Measurements from ENCODE around the gene CAMK2D.

The CAMK2D gene

GRCh38 chr4:113586072-113586471 is 175.5 kb downstream of the CAMK2D start:
- DNase-seq (ENCODE audit: low read depth): no peak

GRCh38 chr4:113584407-113585150 is 177.0 kb downstream of the CAMK2D start:
- no peak overlapping the region for H3K4me3 ChIP-seq (ENCODE audit: low read depth, low read length)
- DNase-seq (ENCODE audit: low read depth): no peak
- TF ChIP-seq CTCF (IDR thresholded peaks at IDR 0.05; ENCODE audit: insufficient read depth, low read depth, low read length, missing control alignments): no peak

More at GRCh38 chr4:113586072-113586471, 175.5 kb downstream of the CAMK2D start:
- H3K4me3 ChIP-seq (ENCODE audit: low read depth, low read length): no peak overlapping the region
- no peak for TF ChIP-seq CTCF (IDR thresholded peaks at IDR 0.05; ENCODE audit: insufficient read depth, low read depth, low read length, missing control alignments)

- H3K4me3 ChIP-seq (ENCODE audit: low read depth, low read length): no peak overlapping the region
- no peak for DNase-seq (ENCODE audit: low read depth)
- TF ChIP-seq CTCF (IDR thresholded peaks at IDR 0.05; ENCODE audit: insufficient read depth, low read depth, low read length, missing control alignments): no peak
Measured at GRCh38 chr4:113582737-113583136, 178.8 kb downstream of the CAMK2D start.

- DNase-seq (ENCODE audit: low read depth): no peak
- H3K4me3 ChIP-seq (ENCODE audit: low read depth, low read length): no peak overlapping the region
- TF ChIP-seq CTCF (IDR thresholded peaks at IDR 0.05; ENCODE audit: insufficient read depth, low read depth, low read length, missing control alignments): no peak
Measured at GRCh38 chr4:113579360-113579759, 182.2 kb downstream of the CAMK2D start.

- no peak for TF ChIP-seq CTCF (IDR thresholded peaks at IDR 0.05; ENCODE audit: insufficient read depth, low read depth, low read length, missing control alignments)
- H3K4me3 ChIP-seq (ENCODE audit: low read depth, low read length): no peak overlapping the region
- no peak for DNase-seq (ENCODE audit: low read depth)
Measured at GRCh38 chr4:113576947-113577678, 184.4 kb downstream of the CAMK2D start.

GRCh38 chr4:113575401-113575800 is 186.1 kb downstream of the CAMK2D start:
- H3K4me3 ChIP-seq (ENCODE audit: low read depth, low read length): no peak overlapping the region
- no peak for DNase-seq (ENCODE audit: low read depth)
- TF ChIP-seq CTCF (IDR thresholded peaks at IDR 0.05; ENCODE audit: insufficient read depth, low read depth, low read length, missing control alignments): no peak

All from GM12865 (cell line).